ENCODE results near the gene OR9G1.
"Not testable (repeated sequence)": the region's sequence is repeated elsewhere in the genome, so short reads cannot be mapped to it uniquely, and the experiment has no call there.

The OR9G1 gene

GRCh38 chr11:56698795-56699194 lies at the start of gene OR9G1:
Gene OR9G1 (plus strand): TSS chr11:56699095. CDS start chr11:56700388, 1,293 bp downstream.
- H3K27me3 ChIP-seq (ENCODE audit: control insufficient read depth, insufficient read depth, low read length), result no peaks in the 10 kb centered on the region
- H3K9ac ChIP-seq (ENCODE audit: low read depth, low read length), result no peak within 1 kb of the TSS
- H3K36me3 ChIP-seq (ENCODE audit: control insufficient read depth, insufficient read depth, low read length), result no peaks in the 10 kb centered on the region
- H3K4me1 ChIP-seq (ENCODE audit: control insufficient read depth, insufficient read depth, low read length), result no peaks in the 10 kb centered on the region
- H3K4me3 ChIP-seq (ENCODE audit: low read depth, low read length), result no peak within 1 kb of the TSS
- H3K9me3 ChIP-seq (ENCODE audit: control insufficient read depth, insufficient read depth, low read length), result no peaks in the 10 kb centered on the region

GRCh38 chr11:56659755-56660154 lies 39.1 kb upstream of the OR9G1 start:
- no peaks in the 10 kb centered on the region for H3K27me3 ChIP-seq (ENCODE audit: control insufficient read depth, insufficient read depth, low read length)
- peaks cover 17% of the 10 kb centered on the region for H3K4me1 ChIP-seq (ENCODE audit: control insufficient read depth, insufficient read depth, low read length)
- H3K36me3 ChIP-seq (ENCODE audit: control insufficient read depth, insufficient read depth, low read length), result no peaks in the 10 kb centered on the region
- H3K9ac ChIP-seq (ENCODE audit: low read depth, low read length), result no peak overlapping the region
- peak overlapping the region; percentile 48 for H3K4me3 ChIP-seq (ENCODE audit: low read depth, low read length)
- H3K9me3 ChIP-seq (ENCODE audit: control insufficient read depth, insufficient read depth, low read length), result no peaks in the 10 kb centered on the region

- Histone ChIP-seq H3K27me3 (ENCODE audit: control insufficient read depth, insufficient read depth, low read length) (no peaks in the 10 kb centered on the region), H3K9me3 (ENCODE audit: control insufficient read depth, insufficient read depth, low read length) (no peaks in the 10 kb centered on the region), H3K9ac (ENCODE audit: low read depth, low read length) (no peak within 1 kb of the TSS)
Observed at GRCh38 chr11:56663386-56663785, 35.5 kb upstream of the OR9G1 start, which contains the start of gene OR5AR1. Gene OR5AR1 (plus strand): TSS chr11:56663686. CDS start chr11:56663686, 0 bp downstream.

GRCh38 chr11:56670984-56671383 lies 27.9 kb upstream of the OR9G1 start:
- Histone ChIP-seq H3K9ac (ENCODE audit: low read depth, low read length) (no peak overlapping the region), H3K27me3 (ENCODE audit: control insufficient read depth, insufficient read depth, low read length) (no peaks in the 10 kb centered on the region), H3K4me3 (ENCODE audit: low read depth, low read length) (no peak overlapping the region), H3K36me3 (ENCODE audit: control insufficient read depth, insufficient read depth, low read length) (no peaks in the 10 kb centered on the region), H3K9me3 (ENCODE audit: control insufficient read depth, insufficient read depth, low read length) (no peaks in the 10 kb centered on the region), H3K4me1 (ENCODE audit: control insufficient read depth, insufficient read depth, low read length) (no peaks in the 10 kb centered on the region)

More at GRCh38 chr11:56663386-56663785, 35.5 kb upstream of the OR9G1 start, which contains the start of gene OR5AR1:
- Histone ChIP-seq H3K36me3 (ENCODE audit: control insufficient read depth, insufficient read depth, low read length) (no peaks in the 10 kb centered on the region), H3K4me1 (ENCODE audit: control insufficient read depth, insufficient read depth, low read length) (peaks cover 17% of the 10 kb centered on the region), H3K4me3 (ENCODE audit: low read depth, low read length) (no peak within 1 kb of the TSS)

GRCh38 chr11:56688554-56689100 lies 10.3 kb upstream of the OR9G1 start:
- Histone ChIP-seq H3K9ac (ENCODE audit: low read depth, low read length) (no peak overlapping the region), H3K4me3 (ENCODE audit: low read depth, low read length) (no peak overlapping the region), H3K4me1 (ENCODE audit: control insufficient read depth, insufficient read depth, low read length) (no peaks in the 10 kb centered on the region), H3K9me3 (ENCODE audit: control insufficient read depth, insufficient read depth, low read length) (no peaks in the 10 kb centered on the region), H3K27me3 (ENCODE audit: control insufficient read depth, insufficient read depth, low read length) (no peaks in the 10 kb centered on the region), H3K36me3 (ENCODE audit: control insufficient read depth, insufficient read depth, low read length) (no peaks in the 10 kb centered on the region)

- not testable (repeated sequence) for H3K4me3 ChIP-seq (ENCODE audit: low read depth, low read length); H3K9me3 ChIP-seq (ENCODE audit: control insufficient read depth, insufficient read depth, low read length); H3K36me3 ChIP-seq (ENCODE audit: control insufficient read depth, insufficient read depth, low read length); H3K9ac ChIP-seq (ENCODE audit: low read depth, low read length); H3K27me3 ChIP-seq (ENCODE audit: control insufficient read depth, insufficient read depth, low read length); H3K4me1 ChIP-seq (ENCODE audit: control insufficient read depth, insufficient read depth, low read length)
Observed at GRCh38 chr11:56691179-56691578, 7.7 kb upstream of the OR9G1 start.

- Histone ChIP-seq H3K27me3 (ENCODE audit: control insufficient read depth, insufficient read depth, low read length) (no peaks in the 10 kb centered on the region), H3K9ac (ENCODE audit: low read depth, low read length) (no peak overlapping the region), H3K36me3 (ENCODE audit: control insufficient read depth, insufficient read depth, low read length) (no peaks in the 10 kb centered on the region), H3K4me1 (ENCODE audit: control insufficient read depth, insufficient read depth, low read length) (no peaks in the 10 kb centered on the region), H3K9me3 (ENCODE audit: control insufficient read depth, insufficient read depth, low read length) (no peaks in the 10 kb centered on the region), H3K4me3 (ENCODE audit: low read depth, low read length) (no peak overlapping the region)
Observed at GRCh38 chr11:56693428-56693827, 5.5 kb upstream of the OR9G1 start.

GRCh38 chr11:56700242-56700913 lies 1.5 kb downstream of the OR9G1 start:
- no peaks in the 10 kb centered on the region for H3K4me1 ChIP-seq (ENCODE audit: control insufficient read depth, insufficient read depth, low read length)
- H3K27me3 ChIP-seq (ENCODE audit: control insufficient read depth, insufficient read depth, low read length), result no peaks in the 10 kb centered on the region
- no peaks in the 10 kb centered on the region for H3K9me3 ChIP-seq (ENCODE audit: control insufficient read depth, insufficient read depth, low read length)
- no peak overlapping the region for H3K9ac ChIP-seq (ENCODE audit: low read depth, low read length)
- H3K4me3 ChIP-seq (ENCODE audit: low read depth, low read length), result no peak overlapping the region
- H3K36me3 ChIP-seq (ENCODE audit: control insufficient read depth, insufficient read depth, low read length), result no peaks in the 10 kb centered on the region

- Histone ChIP-seq H3K4me3 (ENCODE audit: low read depth, low read length) (no peak overlapping the region), H3K9me3 (ENCODE audit: control insufficient read depth, insufficient read depth, low read length) (no peaks in the 10 kb centered on the region), H3K4me1 (ENCODE audit: control insufficient read depth, insufficient read depth, low read length) (no peaks in the 10 kb centered on the region), H3K9ac (ENCODE audit: low read depth, low read length) (no peak overlapping the region), H3K36me3 (ENCODE audit: control insufficient read depth, insufficient read depth, low read length) (no peaks in the 10 kb centered on the region), H3K27me3 (ENCODE audit: control insufficient read depth, insufficient read depth, low read length) (no peaks in the 10 kb centered on the region)
Observed at GRCh38 chr11:56700914-56701485, 2.1 kb downstream of the OR9G1 start.

GRCh38 chr11:56705784-56706396 lies 7.0 kb downstream of the OR9G1 start:
- no peaks in the 10 kb centered on the region for H3K27me3 ChIP-seq (ENCODE audit: control insufficient read depth, insufficient read depth, low read length)
- no peak overlapping the region for H3K4me3 ChIP-seq (ENCODE audit: low read depth, low read length)
- no peaks in the 10 kb centered on the region for H3K36me3 ChIP-seq (ENCODE audit: control insufficient read depth, insufficient read depth, low read length)
- no peak overlapping the region for H3K9ac ChIP-seq (ENCODE audit: low read depth, low read length)
- H3K4me1 ChIP-seq (ENCODE audit: control insufficient read depth, insufficient read depth, low read length), result no peaks in the 10 kb centered on the region
- H3K9me3 ChIP-seq (ENCODE audit: control insufficient read depth, insufficient read depth, low read length), result no peaks in the 10 kb centered on the region

- H3K9ac ChIP-seq (ENCODE audit: low read depth, low read length), result no peak overlapping the region
- H3K27me3 ChIP-seq (ENCODE audit: control insufficient read depth, insufficient read depth, low read length), result no peaks in the 10 kb centered on the region
- no peaks in the 10 kb centered on the region for H3K36me3 ChIP-seq (ENCODE audit: control insufficient read depth, insufficient read depth, low read length)
- no peaks in the 10 kb centered on the region for H3K4me1 ChIP-seq (ENCODE audit: control insufficient read depth, insufficient read depth, low read length)
- H3K4me3 ChIP-seq (ENCODE audit: low read depth, low read length), result no peak overlapping the region
- H3K9me3 ChIP-seq (ENCODE audit: control insufficient read depth, insufficient read depth, low read length), result no peaks in the 10 kb centered on the region
Observed at GRCh38 chr11:56706486-56706885, 7.6 kb downstream of the OR9G1 start.

GRCh38 chr11:56714206-56714605 lies 15.3 kb downstream of the OR9G1 start:
- H3K9me3 ChIP-seq (ENCODE audit: control insufficient read depth, insufficient read depth, low read length), result no peaks in the 10 kb centered on the region
- H3K27me3 ChIP-seq (ENCODE audit: control insufficient read depth, insufficient read depth, low read length), result no peaks in the 10 kb centered on the region
- no peak overlapping the region for H3K9ac ChIP-seq (ENCODE audit: low read depth, low read length)
- no peak overlapping the region for H3K4me3 ChIP-seq (ENCODE audit: low read depth, low read length)
- H3K36me3 ChIP-seq (ENCODE audit: control insufficient read depth, insufficient read depth, low read length), result no peaks in the 10 kb centered on the region
- no peaks in the 10 kb centered on the region for H3K4me1 ChIP-seq (ENCODE audit: control insufficient read depth, insufficient read depth, low read length)

Data from iPS-15b (cell line).